ENCODE data around the gene CCDC7.
A peak's percentile ranks its signal among the peaks of the same experiment; 100 is the strongest.
"Not testable (repeated sequence)": the region's sequence is repeated elsewhere in the genome, so short reads cannot be mapped to it uniquely, and the experiment has no call there.

Gene CCDC7

DNA sequence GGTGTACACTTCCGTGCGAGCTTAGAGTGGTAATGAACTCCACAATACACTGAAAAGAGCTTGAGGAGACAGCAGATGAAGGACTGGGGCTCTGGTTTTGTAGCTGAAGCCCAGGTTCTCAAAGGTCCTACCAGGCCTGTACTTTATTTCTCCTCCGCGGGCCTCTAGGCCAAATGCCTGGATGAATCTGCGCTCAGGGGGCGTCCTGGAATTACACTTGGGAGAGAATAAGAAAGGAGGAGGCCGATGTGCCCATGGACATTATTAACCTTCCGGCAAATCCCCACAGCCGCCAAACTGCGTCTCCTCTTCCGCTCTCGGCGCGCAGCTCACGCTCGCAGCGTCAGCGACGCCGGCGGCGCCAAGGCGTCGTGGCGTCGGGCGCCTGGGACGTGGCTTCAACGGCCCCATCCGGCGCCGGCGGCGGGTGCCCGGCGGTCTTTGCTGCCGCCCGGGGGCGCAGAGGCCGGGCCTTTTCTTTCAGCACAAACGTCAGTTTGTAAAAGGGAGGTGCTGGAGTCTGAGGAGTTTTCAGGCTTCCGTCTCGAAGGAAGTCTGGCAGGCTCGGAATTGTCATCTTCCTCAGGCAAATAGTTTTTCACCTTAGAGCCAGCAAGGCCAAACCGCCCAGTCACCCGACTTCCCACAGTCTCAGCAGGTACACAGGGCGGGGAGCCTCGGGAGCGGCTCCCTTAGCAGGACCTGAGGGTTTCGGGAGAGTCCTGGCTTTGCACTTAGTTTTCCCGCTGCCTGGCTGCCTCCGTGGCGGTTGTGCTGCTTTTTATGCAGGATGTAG is at the start of gene CCDC7:
Gene CCDC7, plus strand, starts transcription at position 401 of the 796 bp plus-strand sequence. CDS start 5,503 bp downstream, outside the sequence.
- DNase-seq: peak; percentile 84

DNA sequence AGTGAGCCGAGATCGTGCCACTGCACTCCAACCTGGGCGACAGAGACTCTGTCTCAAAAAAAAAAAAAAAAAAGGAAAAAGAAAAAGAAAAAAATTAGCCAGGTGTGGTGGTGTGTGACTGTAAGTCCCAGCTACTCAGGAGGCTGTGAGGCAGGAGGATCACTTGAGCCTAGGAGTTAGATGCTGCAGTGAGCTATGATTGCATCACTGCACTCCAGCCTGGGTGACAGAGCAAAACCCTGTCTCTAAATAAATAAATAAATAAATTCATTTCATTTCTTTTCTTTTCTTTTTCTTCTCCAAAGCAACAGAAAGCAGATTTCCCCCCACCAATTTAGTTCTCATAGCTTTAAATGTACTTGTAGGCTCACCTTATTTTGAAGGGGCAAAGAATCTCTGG is 48.8 kb upstream of the CCDC7 start:
- not testable (repeated sequence) for DNase-seq

DNA sequence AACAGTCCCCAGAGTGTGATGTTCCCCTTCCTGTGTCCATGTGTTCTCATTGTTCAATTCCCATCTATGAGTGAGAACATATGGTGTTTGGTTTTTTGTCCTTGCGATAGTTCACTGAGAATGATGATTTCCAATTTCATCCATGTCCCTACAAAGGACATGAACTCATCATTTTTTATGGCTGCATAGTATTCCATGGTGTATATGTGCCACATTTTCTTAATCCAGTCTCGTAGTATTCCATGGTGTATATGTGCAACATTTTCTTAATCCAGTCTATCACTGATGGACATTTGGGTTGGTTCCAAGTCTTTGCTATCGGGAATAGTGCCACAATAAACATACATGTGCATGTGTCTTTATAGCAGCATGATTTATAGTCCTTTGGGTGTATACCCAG is 46.2 kb upstream of the CCDC7 start:
- DNase-seq: not testable (repeated sequence)

DNA sequence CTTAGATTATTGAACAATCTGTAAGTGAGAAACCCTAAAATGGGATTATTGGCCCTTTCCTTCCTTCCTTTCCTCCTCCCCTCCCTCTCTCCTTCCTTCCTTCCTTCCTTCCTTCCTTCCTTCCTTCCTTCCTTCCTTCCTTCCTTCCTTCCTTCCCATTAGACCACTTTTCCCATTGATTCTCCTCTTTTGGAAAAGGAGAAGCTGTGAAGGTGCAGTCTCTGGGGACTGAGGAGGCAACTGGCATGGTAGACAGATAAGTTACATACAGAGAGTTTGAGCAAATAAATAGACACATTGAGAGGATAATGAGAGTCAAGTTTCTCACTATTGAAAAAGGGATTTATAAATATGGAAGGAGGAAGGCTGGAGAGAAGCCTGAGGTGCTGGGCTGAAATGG is 45.0 kb upstream of the CCDC7 start:
- no peak for DNase-seq

DNA sequence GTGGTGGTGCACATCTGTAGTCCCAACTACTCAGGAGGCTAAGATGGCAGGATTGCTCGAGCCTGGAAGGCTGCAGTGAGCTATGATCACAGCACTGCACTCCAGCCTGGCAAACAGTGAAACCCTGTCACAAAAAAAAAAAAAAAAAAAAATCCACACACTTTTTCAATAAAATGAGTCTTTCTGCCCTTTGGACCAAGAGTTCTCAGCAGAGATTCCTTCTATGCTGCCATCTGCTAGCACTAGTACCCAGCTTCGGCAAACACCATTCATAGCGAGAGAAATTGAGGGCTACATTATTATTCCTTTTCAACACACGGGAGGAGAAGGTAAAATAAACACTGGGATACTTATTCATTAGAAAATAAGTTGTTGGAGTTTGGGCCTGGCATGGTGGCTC is 43.4 kb upstream of the CCDC7 start:
- DNase-seq: no peak

DNA sequence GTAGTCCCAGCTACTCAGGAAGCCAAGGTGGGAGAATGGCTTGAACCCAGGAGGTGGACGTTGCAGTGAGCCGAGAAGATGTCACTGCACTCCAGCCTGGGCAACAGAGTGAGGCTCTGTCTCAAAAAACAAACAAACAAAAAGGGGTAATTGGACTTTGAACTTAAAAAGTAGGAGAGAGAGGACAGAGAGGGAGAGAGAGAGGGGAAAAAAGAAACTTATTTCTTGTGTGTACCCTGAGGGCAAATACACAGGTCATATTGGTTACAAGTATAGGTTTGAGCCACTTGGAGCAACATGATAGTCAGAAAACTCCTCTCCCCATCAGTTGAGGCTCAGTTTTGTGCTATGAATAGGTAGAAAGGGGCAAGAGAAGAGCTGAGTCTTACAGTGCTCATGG is 42.8 kb upstream of the CCDC7 start:
- no peak for DNase-seq

DNA sequence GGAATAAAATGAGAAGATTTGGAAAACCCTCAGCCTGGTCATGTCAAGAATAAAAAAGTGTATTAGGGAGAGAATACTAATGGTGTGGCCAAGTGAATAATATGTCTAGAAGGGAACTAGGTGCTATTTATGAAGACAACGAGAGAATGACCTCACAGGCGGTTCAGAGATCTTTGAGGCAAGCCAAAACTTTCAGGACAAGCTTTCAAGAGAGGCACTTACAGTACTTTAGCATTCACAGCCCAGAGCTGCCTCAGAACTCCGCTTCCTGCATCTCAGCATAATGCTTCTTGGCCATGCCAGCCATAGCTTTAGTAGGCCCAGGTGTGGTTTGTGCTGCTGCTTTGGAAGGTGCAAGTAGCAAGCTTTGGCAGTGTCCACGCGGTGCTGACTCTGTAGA is 37.2 kb upstream of the CCDC7 start:
- DNase-seq: no peak

DNA sequence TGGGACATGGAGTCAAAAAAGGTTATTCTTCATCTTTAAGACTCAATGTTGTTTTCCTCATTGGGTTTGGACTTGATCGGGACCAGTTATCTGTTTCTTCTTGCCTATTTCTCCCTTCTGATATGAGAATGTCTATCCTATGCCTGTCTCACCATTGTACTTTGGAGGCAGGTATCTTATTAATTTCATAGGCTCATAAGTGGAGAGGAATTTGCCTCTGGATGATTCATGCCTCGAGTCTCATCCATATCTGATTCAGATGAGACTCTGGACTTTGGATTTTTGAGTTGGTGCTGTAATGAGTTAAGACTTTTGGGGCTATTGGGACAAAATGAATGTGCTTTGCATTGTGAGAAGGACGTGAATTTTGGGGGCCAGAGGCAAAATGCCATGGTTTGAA is 36.2 kb upstream of the CCDC7 start:
- no peak for DNase-seq

DNA sequence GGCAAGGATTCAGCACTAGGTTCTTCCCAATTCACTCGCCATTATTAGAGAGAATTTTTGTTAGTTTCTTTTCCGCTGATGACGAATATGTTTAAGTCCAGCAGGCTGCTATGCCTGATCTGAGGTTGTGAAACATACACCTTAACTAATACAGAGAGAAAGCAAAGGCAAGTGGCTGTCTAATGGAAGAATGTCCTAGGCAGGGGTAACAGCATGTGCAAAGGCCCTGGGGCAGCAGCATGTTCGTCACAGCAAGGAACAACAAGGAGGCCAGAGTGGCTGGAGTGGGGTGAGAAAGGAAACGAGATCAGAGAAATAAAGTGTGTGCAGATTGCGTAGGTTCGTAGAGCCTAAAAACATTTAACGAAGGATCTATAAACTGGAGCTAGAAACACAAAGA is 35.4 kb upstream of the CCDC7 start:
- DNase-seq: no peak

DNA sequence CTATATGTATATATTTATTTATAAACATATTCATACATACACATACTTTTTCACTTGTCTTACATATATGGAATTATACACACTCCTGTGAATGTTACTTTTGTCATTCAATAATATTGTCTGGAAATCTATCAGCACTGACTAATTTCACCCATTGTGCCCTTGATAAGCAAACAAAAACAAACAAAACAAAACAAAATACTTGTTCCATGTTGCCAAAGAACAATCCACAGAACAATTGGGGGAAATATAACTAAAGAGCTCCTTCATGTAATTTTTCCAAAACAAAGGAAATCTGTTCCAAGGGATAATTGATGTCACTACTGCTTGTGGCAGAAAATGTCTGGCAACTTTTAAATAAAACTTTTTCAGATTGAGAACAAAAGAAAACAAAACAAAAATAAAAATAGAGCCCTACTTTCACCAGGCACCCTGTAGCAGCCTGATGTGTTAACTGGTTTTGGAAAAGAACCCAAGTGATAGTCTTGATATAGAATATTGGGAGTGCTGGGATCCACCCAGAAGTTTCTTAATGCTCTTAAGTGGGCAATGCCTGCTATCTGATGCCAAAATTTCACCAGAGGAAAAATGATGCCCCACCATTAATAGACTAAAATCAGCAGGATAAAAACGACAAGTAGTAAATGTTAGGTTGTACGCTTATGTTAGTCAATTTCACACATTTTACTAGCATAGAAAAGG is 34.0 kb upstream of the CCDC7 start:
- no peak for DNase-seq

DNA sequence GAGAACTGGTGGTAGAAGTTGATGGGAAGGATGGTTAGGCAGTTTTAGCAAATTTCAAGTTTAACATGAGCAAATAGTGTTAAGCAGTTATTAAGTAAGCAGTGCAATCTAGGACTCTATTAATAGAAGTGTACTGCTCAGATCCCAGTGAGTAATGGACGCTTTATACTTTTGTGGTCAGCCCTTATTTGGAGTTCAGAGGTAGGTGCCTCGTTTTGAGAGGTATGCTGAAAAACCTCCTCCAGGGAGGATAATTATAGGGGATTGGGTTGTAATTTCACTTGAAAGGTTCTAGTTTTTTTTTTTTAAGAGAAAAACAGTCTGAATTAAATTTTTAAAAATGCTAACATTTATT is 33.5 kb upstream of the CCDC7 start:
- no peak for DNase-seq

DNA sequence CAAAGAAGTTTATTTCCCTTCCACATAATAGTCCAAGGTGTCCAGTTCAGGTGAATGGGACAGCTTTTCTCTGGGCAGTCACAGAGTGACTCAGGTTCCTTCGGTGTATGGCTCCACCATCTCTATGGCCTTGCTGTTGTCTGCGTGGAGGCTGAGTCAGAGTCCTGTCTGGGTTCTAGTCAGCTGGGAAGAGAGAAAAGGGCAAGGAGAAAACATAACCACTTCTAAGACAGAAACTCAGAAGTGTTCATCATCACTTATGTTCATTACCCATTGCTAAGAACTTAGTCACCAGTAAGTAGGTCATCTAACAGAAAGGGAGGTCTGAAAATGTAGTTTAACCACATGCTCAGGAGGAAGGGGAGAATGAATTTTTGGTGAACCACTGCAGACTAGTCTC is 32.4 kb upstream of the CCDC7 start:
- no peak for DNase-seq

DNA sequence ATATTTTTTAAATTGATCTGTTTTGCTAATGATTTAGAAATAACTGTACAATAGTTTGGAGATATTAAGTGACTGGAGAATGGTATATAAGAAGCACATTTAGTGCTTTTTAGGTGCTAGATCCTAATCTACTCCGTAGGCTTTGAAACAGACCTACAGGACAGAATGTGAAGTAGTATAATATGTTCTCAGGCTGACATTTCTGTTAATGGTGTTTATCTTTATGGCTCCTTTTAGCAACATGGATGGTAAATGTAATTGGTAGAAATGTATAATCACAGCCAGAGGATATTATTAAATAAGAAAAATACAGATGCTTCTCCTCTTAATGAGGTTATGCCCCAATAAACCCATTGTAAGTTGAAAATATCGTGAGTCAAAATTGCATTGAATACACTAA is 30.6 kb upstream of the CCDC7 start:
- DNase-seq: no peak

DNA sequence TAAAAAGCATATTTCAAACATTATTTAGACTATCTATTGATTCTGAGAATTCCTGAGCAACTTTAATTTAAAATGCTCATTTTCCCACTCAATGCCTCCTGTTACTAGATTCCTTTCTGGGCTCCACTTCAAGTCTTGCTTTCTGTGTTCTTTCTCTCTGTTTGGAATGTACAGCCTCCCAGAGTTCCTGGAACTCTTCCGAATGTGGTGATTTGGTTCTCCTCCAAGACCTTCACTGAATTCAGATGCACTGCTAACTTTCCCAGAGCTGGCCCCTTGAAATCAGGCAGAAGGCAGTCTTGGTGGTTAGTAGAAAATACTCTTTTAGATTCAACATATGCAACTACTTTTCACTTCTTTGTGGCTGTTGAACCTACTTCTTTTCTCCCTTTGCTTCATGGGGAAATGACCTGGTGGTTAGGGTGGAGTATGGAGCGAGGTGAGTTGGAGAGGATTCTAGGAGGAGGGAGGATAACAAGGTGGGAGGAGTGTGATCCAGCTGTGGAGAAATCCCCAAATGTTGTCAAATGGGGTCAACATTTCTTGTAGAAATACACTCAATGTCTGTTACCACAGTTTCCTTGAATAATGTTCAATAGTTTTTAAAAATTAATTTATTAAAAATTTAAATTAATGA is 27.9 kb upstream of the CCDC7 start:
- DNase-seq: no peak

DNA sequence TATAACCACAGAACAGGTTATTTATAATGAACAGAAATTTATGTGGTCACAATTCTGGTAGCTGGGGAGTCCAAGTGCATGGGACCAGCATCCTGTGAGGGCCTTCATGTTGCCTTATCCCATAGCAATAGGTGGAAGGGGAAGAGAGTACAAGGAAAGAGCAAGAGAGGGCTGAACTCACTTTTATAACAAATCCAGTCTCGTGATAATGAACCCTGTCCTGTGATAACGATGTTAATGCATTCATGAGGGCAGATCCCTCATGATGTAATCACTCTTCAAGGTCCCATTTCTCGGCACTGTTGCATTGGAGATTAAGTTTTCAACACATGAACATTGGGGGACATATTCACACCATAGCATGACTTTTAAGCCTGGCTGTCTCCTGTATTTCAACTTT is 27.4 kb upstream of the CCDC7 start:
- DNase-seq: no peak

DNA sequence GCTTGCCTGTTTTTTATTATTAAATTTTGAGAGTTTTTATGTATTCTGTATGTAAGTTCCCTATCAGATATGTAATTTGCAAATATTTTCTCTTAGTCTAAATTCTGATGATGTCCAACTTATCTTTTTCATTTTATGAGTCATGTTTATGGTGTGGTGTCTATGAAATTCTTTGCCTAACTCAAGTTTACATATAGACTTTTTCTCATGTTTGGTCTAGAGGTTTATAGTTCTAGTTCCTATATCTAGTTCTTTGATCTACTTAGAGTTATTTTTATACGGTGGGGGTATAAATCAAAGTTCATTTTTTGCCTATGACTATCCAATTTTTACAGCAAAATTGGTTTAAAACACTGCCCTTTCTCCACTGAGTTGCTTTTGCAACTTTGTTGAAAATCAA is 26.3 kb upstream of the CCDC7 start:
- no peak for DNase-seq

DNA sequence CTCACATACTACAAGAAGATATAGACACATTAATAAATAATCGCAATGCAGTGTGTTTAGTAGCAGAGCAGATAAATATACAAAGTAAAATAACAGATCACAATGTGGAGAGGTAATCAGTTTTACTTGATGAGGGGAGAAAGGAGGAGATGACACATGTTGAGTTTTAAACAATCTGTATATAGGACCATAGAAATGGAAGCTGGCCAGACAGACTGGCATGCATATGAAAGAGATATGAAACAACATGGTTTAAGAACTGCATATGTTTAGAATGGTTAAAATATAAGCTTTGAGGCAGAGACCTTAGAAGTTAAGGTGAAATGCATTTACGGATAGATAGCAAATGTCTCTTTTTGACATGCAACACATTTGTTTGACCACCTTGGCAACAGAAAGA is 19.8 kb upstream of the CCDC7 start:
- DNase-seq: no peak

DNA sequence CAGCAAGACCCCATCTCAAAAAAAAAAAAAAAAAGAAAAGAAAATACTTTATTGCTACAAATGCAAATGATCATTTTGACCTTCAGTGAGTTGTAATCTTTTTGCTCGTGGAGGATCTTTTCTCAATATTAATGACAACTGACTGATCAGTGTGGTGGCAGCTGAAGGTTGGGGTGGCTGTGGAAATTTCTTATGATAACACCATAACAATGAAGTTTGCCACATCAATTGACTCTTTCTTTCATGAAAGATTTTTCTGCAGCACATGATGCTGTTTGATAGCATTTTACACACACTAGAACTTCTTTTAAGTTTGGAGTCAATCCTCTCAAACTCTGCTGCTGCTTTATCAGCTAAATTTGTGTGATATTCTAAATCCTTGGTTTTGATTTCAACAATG is 12.4 kb upstream of the CCDC7 start:
- DNase-seq: no peak

DNA sequence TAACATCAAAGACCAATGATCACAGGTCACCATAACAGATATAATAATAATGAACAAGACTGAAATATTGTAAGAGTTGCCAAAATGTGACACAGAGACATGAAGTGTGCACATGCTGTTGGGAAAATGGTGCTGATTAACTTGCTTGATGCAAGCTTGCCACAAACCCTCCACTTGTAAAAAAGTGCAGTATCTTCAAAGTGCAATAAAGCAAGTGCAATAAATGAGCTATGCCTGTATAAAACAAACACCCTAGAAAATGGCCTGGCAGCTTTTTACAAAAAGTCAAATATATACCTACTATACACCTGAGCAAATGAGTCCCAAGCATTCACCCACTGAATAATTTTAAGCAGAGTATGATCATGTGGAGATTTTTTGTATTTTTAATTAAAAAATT is 9.7 kb upstream of the CCDC7 start:
- no peak for DNase-seq

DNA sequence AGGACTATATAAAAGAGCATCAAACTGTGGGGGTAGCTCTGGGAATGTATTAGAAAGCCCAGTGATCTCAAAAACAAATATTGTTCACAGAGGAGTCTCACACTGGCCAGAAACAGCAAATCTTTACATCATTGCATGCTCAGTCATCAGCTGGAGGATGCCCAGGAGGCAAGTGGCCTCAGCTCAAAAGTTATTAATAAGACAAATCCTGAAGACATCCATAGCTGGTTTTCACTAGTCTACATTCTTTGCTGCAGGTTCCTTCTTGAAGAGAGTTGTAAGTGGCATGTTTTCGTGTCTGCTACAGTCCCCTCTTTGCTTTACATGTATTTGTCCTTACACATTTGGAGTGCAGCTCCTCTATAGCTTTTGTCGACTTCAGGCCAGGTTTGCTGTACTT is 8.6 kb upstream of the CCDC7 start:
- no peak for DNase-seq

DNA sequence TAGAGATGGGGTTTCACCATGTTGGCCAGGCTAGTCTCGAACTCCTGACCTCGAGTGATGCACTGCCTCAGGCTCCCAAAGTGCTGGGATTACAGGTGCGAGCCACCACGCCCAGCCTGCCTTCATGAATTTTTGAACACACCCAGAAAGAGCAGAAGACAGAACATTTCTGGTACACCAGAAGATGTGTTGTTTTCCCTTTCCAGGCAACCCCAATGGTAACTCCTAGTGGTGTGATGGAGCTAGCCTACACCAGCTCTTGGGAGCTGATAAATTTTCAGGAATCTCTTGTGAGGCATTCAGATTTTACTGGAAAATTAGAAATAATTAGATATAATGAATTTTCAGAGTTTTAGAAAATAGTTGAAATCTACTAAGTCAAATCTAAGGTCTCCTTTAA is 904 bp upstream of the CCDC7 start:
- DNase-seq: no peak

DNA sequence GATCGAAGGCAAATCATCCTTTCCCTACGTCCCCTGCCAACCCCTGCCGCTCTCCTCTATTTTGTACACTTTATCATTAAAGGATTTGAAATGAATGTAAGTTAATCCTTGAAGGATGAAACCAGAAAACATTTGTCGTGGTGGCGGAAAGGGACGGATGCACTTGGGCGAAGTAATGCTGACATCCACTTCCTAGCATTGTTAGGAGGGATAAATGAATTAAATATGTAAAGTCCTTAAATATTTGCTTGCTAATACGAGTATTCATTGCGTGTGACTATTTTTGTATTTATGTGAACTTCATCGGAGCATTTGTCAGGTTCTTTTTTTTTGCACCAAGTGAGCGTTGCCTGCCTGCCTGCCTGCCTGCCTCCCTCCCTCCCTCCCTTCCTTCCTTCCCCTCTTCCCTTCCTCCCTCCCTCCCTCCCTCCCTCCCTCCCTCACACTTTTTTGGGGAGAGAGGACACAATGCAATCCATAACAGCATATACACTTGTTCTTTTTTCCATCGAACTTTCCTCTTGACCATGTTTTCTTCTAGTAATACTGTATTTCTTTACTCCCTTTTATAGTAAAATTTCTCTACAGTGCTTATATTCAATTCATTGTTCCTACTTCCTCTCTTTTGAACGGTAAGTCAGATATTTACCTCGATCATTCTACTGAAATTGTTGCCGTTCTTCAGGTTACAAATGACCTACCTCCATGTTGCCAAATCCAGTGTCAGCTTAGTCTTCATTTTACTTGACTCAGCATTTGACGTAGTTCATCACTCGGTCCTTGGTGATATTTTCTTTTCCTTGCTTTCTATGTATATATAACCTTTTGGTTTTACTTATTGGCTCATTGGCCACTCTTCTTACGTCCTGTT is 831 bp downstream of the CCDC7 start:
- DNase-seq: no peak

DNA sequence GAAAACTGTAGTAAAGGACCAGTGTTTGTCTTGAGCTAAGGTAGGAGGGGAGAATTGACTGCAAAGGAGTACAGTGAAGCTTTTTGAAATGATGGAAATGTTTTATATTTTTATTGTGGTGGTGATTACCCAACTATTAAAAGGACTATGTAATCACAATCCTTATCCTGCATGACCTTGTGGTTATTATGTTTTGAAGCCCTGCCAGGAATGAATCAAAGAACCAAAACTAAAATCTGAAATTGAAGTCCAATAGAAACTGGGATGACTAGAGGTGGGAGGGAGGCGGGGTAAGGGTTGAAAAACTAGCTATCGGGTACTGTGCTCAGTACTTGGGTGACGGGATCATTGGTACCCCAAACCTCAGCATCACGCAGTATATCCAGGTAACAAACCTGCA is 8.2 kb downstream of the CCDC7 start:
- DNase-seq: no peak
